GM23338 (cell line): ENCODE measurements around the gene DENND11. TPM values are rescaled to one million over a fixed set of nuclear protein-coding genes. Genes with fewer than 3 reads are reported as not detected.
A peak's percentile ranks its signal among the peaks of the same experiment; 100 is the strongest.

Experiments used
- ATAC-seq: fragments of 200-7000 bp; cut with Tn5 transposase; 3 replicates; pipeline ENCODE4 v1.9.1; 2020
- DNase-seq: peaks from one replicate; pipeline ENCODE4 v3.0.0-alpha.2; 2015; ENCODE audit warnings: low spot score
- H2AFZ ChIP-seq: fragments of 200-600 bp; sonication (generic); 2 replicates; pipeline ENCODE4 v1.8.0; 2016; ENCODE audit warnings: antibody characterized with exemption, mild to moderate bottlenecking, moderate library complexity
- H3F3A ChIP-seq: fragments of 200-600 bp; sonication (generic); replicated peaks from 2 replicates; pipeline ENCODE4 v1.8.0; 2017; ENCODE audit warnings: antibody characterized with exemption, mixed run types, low read depth
- H3K27ac ChIP-seq: fragments of 200-600 bp; sonication (generic); 2 replicates; pipeline ENCODE4 v1.6.1; 2016; ENCODE audit warnings: low read depth
- H3K27me3 ChIP-seq: fragments of 200-600 bp; sonication (generic); 2 replicates; pipeline ENCODE4 v1.8.0; 2016; ENCODE audit warnings: mild to moderate bottlenecking, mixed run types, moderate library complexity; ENCODE audit not compliant: insufficient read depth
- H3K36me3 ChIP-seq: fragments of 200-600 bp; sonication (generic); 2 replicates; pipeline ENCODE4 v1.8.0; 2016; ENCODE audit warnings: mild to moderate bottlenecking; ENCODE audit not compliant: insufficient read depth
- H3K4me1 ChIP-seq: fragments of 200-600 bp; sonication (generic); 2 replicates; pipeline ENCODE4 v1.8.0; 2016; ENCODE audit warnings: mild to moderate bottlenecking, moderate library complexity; ENCODE audit not compliant: insufficient read depth
- H3K4me2 ChIP-seq: fragments of 200-600 bp; sonication (generic); 2 replicates; pipeline ENCODE4 v1.7.1; 2017; ENCODE audit warnings: mixed run types
- H3K4me3 ChIP-seq: fragments of 200-600 bp; sonication (generic); 2 replicates; pipeline ENCODE4 v1.6.1; 2016; ENCODE audit warnings: mixed run types
- H3K79me2 ChIP-seq: fragments of 200-600 bp; sonication (generic); replicated peaks from 2 replicates; pipeline ENCODE4 v1.8.0; 2017; ENCODE audit warnings: mild to moderate bottlenecking; ENCODE audit not compliant: insufficient read depth
- H3K9me2 ChIP-seq: fragments of 200-600 bp; sonication (generic); 2 replicates; pipeline ENCODE4 v1.8.0; 2017; ENCODE audit not compliant: insufficient read depth
- H4K20me1 ChIP-seq: fragments of 200-600 bp; sonication (generic); replicated peaks from 2 replicates; pipeline ENCODE4 v1.8.0; 2017; ENCODE audit warnings: mild to moderate bottlenecking; ENCODE audit not compliant: insufficient read depth
- H3K27ac Mint-ChIP-seq: 2 replicates; pipeline ENCODE4 v1.8.0; 2020; ENCODE audit warnings: inconsistent platforms, mild to moderate bottlenecking, moderate library complexity, mixed read lengths
- H3K27me3 Mint-ChIP-seq: 3 replicates; pipeline ENCODE4 v1.8.0; 2022; ENCODE audit warnings: low read depth, mild to moderate bottlenecking, moderate library complexity, mixed read lengths, inconsistent platforms; ENCODE audit not compliant: insufficient read depth, poor library complexity
- H3K36me3 Mint-ChIP-seq: 3 replicates; pipeline ENCODE4 v1.8.0; 2021; ENCODE audit warnings: low read depth, mild to moderate bottlenecking, inconsistent platforms, moderate library complexity, mixed read lengths
- H3K4me1 Mint-ChIP-seq: 3 replicates; pipeline ENCODE4 v1.8.0; 2020; ENCODE audit warnings: mild to moderate bottlenecking, inconsistent platforms, mixed read lengths
- H3K4me3 Mint-ChIP-seq: 3 replicates; pipeline ENCODE4 v1.8.0; 2021; ENCODE audit warnings: moderate library complexity, mild to moderate bottlenecking, inconsistent platforms, mixed read lengths
- H3K9me3 Mint-ChIP-seq: 3 replicates; pipeline ENCODE4 v1.8.0; 2020; ENCODE audit warnings: moderate library complexity, mild to moderate bottlenecking, inconsistent platforms, mixed read lengths
- CREB1 ChIP-seq: fragments of 250-450 bp; sonication (Bioruptor Pico); IDR thresholded peaks from 2 replicates; pipeline ENCODE4 v1.5.0; 2020; ENCODE audit warnings: low read depth, mild to moderate bottlenecking, moderate library complexity
- CTCF ChIP-seq, 2 experiments: fragments of 200-600 bp in 1 of 2; sonication (generic) in 1 of 2; conservative IDR thresholded peaks; 2 replicates each; pipeline versions ENCODE4 v1.5.1 to v1.6.1; 2016 to 2017; ENCODE audit warnings: antibody characterized with exemption in 2 of 2, low read depth in 2 of 2, mild to moderate bottlenecking in 2 of 2, moderate library complexity in 1 of 2
- ETS1 ChIP-seq: IDR thresholded peaks from 2 replicates; pipeline ENCODE4 v1.6.1; 2016; ENCODE audit warnings: antibody characterized with exemption
- EZH2 ChIP-seq: fragments of 200-600 bp; sonication (generic); IDR thresholded peaks from one replicate; pipeline ENCODE4 v1.8.0; 2017; ENCODE audit warnings: antibody characterized with exemption, mild to moderate bottlenecking, low read depth; ENCODE audit not compliant: unreplicated experiment
- EZH2phosphoT487 ChIP-seq: fragments of 200-600 bp; sonication (generic); IDR thresholded peaks from one replicate; pipeline ENCODE4 v1.8.1; 2018; ENCODE audit warnings: antibody characterized with exemption; ENCODE audit not compliant: unreplicated experiment
- JUNB ChIP-seq: IDR thresholded peaks from one replicate; pipeline ENCODE4 v1.6.1; 2016; ENCODE audit warnings: antibody characterized with exemption; ENCODE audit not compliant: unreplicated experiment
- NANOG ChIP-seq: IDR thresholded peaks from 2 replicates; pipeline ENCODE4 v1.6.1; 2016; ENCODE audit warnings: antibody characterized with exemption, borderline replicate concordance
- POLR2AphosphoS5 ChIP-seq: IDR thresholded peaks from 2 replicates; pipeline ENCODE4 v1.6.1; 2016; ENCODE audit warnings: antibody characterized with exemption, low read depth
- REST ChIP-seq: IDR thresholded peaks from one replicate; pipeline ENCODE4 v1.6.1; 2018; ENCODE audit warnings: antibody characterized with exemption; ENCODE audit not compliant: unreplicated experiment
- STAT1 ChIP-seq: IDR thresholded peaks from one replicate; pipeline ENCODE4 v1.6.1; 2016; ENCODE audit warnings: antibody characterized with exemption; ENCODE audit not compliant: unreplicated experiment
- ZNF114 ChIP-seq: fragments of 250-450 bp; sonication (Bioruptor Pico); IDR thresholded peaks from 2 replicates; pipeline ENCODE4 v1.5.0; 2020; ENCODE audit warnings: mild to moderate bottlenecking, moderate library complexity
- ZNF331 ChIP-seq: fragments of 250-450 bp; sonication (Bioruptor Pico); IDR thresholded peaks from 2 replicates; pipeline ENCODE4 v1.5.0; 2020; ENCODE audit warnings: low read depth, mild to moderate bottlenecking, moderate library complexity
- ZNF462 ChIP-seq: fragments of 250-450 bp; sonication (Bioruptor Pico); IDR thresholded peaks from 2 replicates; pipeline ENCODE4 v1.5.0; 2020; ENCODE audit warnings: mild to moderate bottlenecking, moderate library complexity
- polyA plus RNA-seq: library from polyadenylated mRNA; unstranded; fragments of >200 nt; fragmentation: Nextera tagmentation; extraction: Ambion mirVana; gene quantifications from 2 replicates; pipeline ENCODE4 v1.2.1, GENCODE V29; 2016
- total RNA-seq: library from RNA; depleted of rRNA; stranded (reverse); fragments of >200 nt; shearing (Covaris generic); gene quantifications from 2 replicates; pipeline ENCODE4 v1.2.3, GENCODE V29; 2014

Gene DENND11
- total and polyA plus RNA-seq, 2 experiments from 2014 or later = 5.1 to 29.5 TPM

- DNase-seq = peak; percentile 54
Observed at GRCh38 chr7:141674171-141674671, 27.7 kb downstream of the DENND11 start.

More at GRCh38 chr7:141674171-141674671, 27.7 kb downstream of the DENND11 start:
- peaks cover 8% of the 10 kb centered on the region; the same call in 1 of the 3 replicates for H3K9me3 Mint-ChIP-seq
- ATAC-seq = peak; percentile 64
- peaks cover 35% of the 10 kb centered on the region for H3K36me3 Mint-ChIP-seq
- peaks cover 6% of the 10 kb centered on the region for H3K27me3 Mint-ChIP-seq
- Histone ChIP-seq H2AFZ (no peak overlapping the region), H3K36me3 (peaks cover 3% of the 10 kb centered on the region; the same call in 1 of the 2 replicates), H3K27ac (0 out of 2 replicates have a peak overlapping the region, but pooled peaks have one; percentile 13), H3K4me2 (no peak overlapping the region), H3K4me3 (no peak overlapping the region), H3K4me1 (no peaks in the 10 kb centered on the region), H3K9me2 (no peaks in the 10 kb centered on the region), H3K27me3 (no peaks in the 10 kb centered on the region), H4K20me1 (0 out of 2 replicates have a peak, but pooled peaks cover 3% of the 10 kb centered on the region), H3K79me2 (no peaks in the 10 kb centered on the region), H3F3A (no peaks in the 10 kb centered on the region)
- H3K4me1 Mint-ChIP-seq = peaks cover 9% of the 10 kb centered on the region; the same call in 2 of the 3 replicates
- peak overlapping the region; percentile 74 for H3K27ac Mint-ChIP-seq
- TF ChIP-seq NANOG = no peak
- TF ChIP-seq ETS1 = no peak
- TF ChIP-seq ZNF114 = no peak
- TF ChIP-seq ZNF331 = no peak
- TF ChIP-seq CREB1 (CRISPR knock-in tag) = no peak
- TF ChIP-seq STAT1 = no peak
- no peak for TF ChIP-seq CTCF (conservative IDR thresholded peaks at IDR 0.05; ENCODE audit: low read depth in 2 of 2)
- TF ChIP-seq REST = no peak
- TF ChIP-seq JUNB = no peak
- TF ChIP-seq ZNF462 (CRISPR knock-in tag) = no peak
- TF ChIP-seq EZH2 = no peak
- no peak for TF ChIP-seq POLR2AphosphoS5
- no peak for TF ChIP-seq EZH2phosphoT487
- no peak overlapping the region for H3K4me3 Mint-ChIP-seq
